HCT116 (cell line): Measurements from ENCODE around the gene SLC22A7. TPM values are rescaled to one million over a fixed set of nuclear protein-coding genes. Genes with fewer than 3 reads are reported as not detected.

ENCODE experiments used
- ATAC-seq: fragments of 200-7000 bp; cut with Tn5 transposase; 2 replicates; pipeline ENCODE4 v1.9.1; 2020; ENCODE audit warnings: mild to moderate bottlenecking, moderate library complexity
- BruUV-seq: library from RNA; stranded (reverse); fragments of 400-500 nt; replicated peaks from 2 replicates; lab custom pipeline; 2021; lab: Mats Ljungman, UMichigan
- CTCF ChIA-PET: fragments of 300-600 bp; sonication (Branson Sonifier 250); formaldehyde crosslinking; loops from one replicate; lab custom pipeline; 2021; ENCODE audit warnings: antibody characterized with exemption; lab: Charles Lee
- POLR2A ChIA-PET: fragments of 300-600, 350-600 bp; sonication (Branson Sonifier 250); formaldehyde crosslinking; loops from one replicate; lab custom pipeline; 2021; ENCODE audit warnings: antibody characterized with exemption; lab: Charles Lee
- RAD21 ChIA-PET, 2 experiments: fragments of 300-600 bp; sonication (Branson Sonifier 250); formaldehyde crosslinking; loops; one replicate each; lab custom pipeline; 2023; ENCODE audit warnings: low total read pairs in 2 of 2; ENCODE audit not compliant: uncharacterized antibody in 2 of 2, unreplicated experiment in 2 of 2, low non-redundant PET in 1 of 2; lab: Charles Lee
- DNase-seq: peaks from one replicate; pipeline ENCODE4 v3.0.0-alpha.2; 2010; ENCODE audit warnings: low read depth, low spot score
- H2AFZ ChIP-seq: fragments of 200-600 bp; shearing (Covaris generic), sonication (generic); 2 replicates; pipeline ENCODE4 v1.6.1; 2017; ENCODE audit warnings: low read depth, mixed run types, mixed read lengths, antibody characterized with exemption, low read length; ENCODE audit not compliant: poor library complexity, severe bottlenecking
- H3K27ac ChIP-seq: 2 replicates; pipeline ENCODE4 v1.5.1; 2012; ENCODE audit warnings: low read depth, low read length
- H3K27me3 ChIP-seq: fragments of 200-600 bp; sonication (generic); 2 replicates; pipeline ENCODE4 v1.6.1; 2016; ENCODE audit warnings: mixed run types, low read length, mixed read lengths; ENCODE audit not compliant: insufficient read depth
- H3K36me3 ChIP-seq, 2 experiments: fragments of 200-500 bp in 1 of 2; fragments of 200-600 bp in 1 of 2; sonication (Bioruptor generic) in 1 of 2; sonication (generic) in 1 of 2; 2 replicates each; pipeline versions ENCODE4 v1.5.1 to v1.6.1; 2014 to 2016; ENCODE audit warnings: low read length in 2 of 2, inconsistent platforms in 1 of 2, mixed read lengths in 1 of 2, mixed run types in 1 of 2; ENCODE audit not compliant: insufficient read depth in 2 of 2, control insufficient read depth in 1 of 2
- H3K4me1 ChIP-seq, 2 experiments: fragments of 200-600 bp in 1 of 2; sonication (generic) in 1 of 2; 2 replicates each; pipeline versions ENCODE4 v1.5.1 to v1.6.1; 2012 to 2017; ENCODE audit warnings: low read length in 2 of 2, inconsistent platforms in 1 of 2, mild to moderate bottlenecking in 1 of 2, mixed read lengths in 1 of 2, mixed run types in 1 of 2, moderate library complexity in 1 of 2; ENCODE audit not compliant: insufficient read depth in 2 of 2, control insufficient read depth in 1 of 2
- H3K4me2 ChIP-seq: fragments of 200-600 bp; sonication (generic); 2 replicates; pipeline ENCODE4 v1.6.1; 2017; ENCODE audit warnings: mixed run types, low read length, mixed read lengths
- H3K4me3 ChIP-seq, 2 experiments: fragments of 200-600 bp in 1 of 2; sonication (generic) in 1 of 2; replicated peaks in 1 of 2; 2 replicates each; pipeline ENCODE4 v1.5.1; 2011 to 2016; ENCODE audit warnings: low read length in 2 of 2, control low read depth in 1 of 2, low read depth in 1 of 2, mild to moderate bottlenecking in 1 of 2, mixed read lengths in 1 of 2, mixed run types in 1 of 2
- H3K79me2 ChIP-seq: fragments of 200-600 bp; sonication (generic); 2 replicates; pipeline ENCODE4 v1.6.1; 2017; ENCODE audit warnings: mild to moderate bottlenecking, mixed run types, low read length, moderate library complexity, mixed read lengths; ENCODE audit not compliant: insufficient read depth
- H3K9ac ChIP-seq: fragments of 200-600 bp; sonication (generic); 2 replicates; pipeline ENCODE4 v1.6.1; 2016; ENCODE audit warnings: low read length, mixed read lengths
- H3K9me2 ChIP-seq: fragments of 200-600 bp; sonication (generic), shearing (Covaris generic); 2 replicates; pipeline ENCODE4 v1.6.1; 2017; ENCODE audit warnings: mixed run types, mild to moderate bottlenecking, moderate library complexity; ENCODE audit not compliant: insufficient read depth
- H3K9me3 ChIP-seq, 2 experiments: fragments of 200-500 bp in 1 of 2; fragments of 200-600 bp in 1 of 2; sonication (Bioruptor generic) in 1 of 2; sonication (generic) in 1 of 2; 2 replicates each; pipeline ENCODE4 v1.6.1; 2014 to 2017; ENCODE audit warnings: low read length in 2 of 2, mixed read lengths in 2 of 2, inconsistent platforms in 1 of 2, low read depth in 1 of 2, mild to moderate bottlenecking in 1 of 2, mixed run types in 1 of 2, moderate library complexity in 1 of 2; ENCODE audit not compliant: control insufficient read depth in 1 of 2, insufficient read depth in 1 of 2
- H4K20me1 ChIP-seq: fragments of 200-600 bp; sonication (generic), shearing (Covaris generic); 2 replicates; pipeline ENCODE4 v1.6.1; 2017; ENCODE audit warnings: mixed run types, mild to moderate bottlenecking, moderate library complexity; ENCODE audit not compliant: insufficient read depth
- CBX3 ChIP-seq: IDR thresholded peaks from 2 replicates; pipeline ENCODE4 v1.6.1; 2012; ENCODE audit warnings: low read depth
- CTCF ChIP-seq, 3 experiments: fragments of 200-600 bp in 1 of 3; sonication (generic) in 1 of 3; IDR thresholded peaks in 2 of 3; conservative IDR thresholded peaks in 1 of 3; 2 replicates each; pipeline ENCODE4 v1.5.1; 2012 to 2017; ENCODE audit warnings: low read depth in 2 of 3, low read length in 2 of 3, antibody characterized with exemption in 1 of 3, borderline replicate concordance in 1 of 3, control low read depth in 1 of 3, mild to moderate bottlenecking in 1 of 3, mixed read lengths in 1 of 3, mixed run types in 1 of 3, moderate library complexity in 1 of 3; ENCODE audit not compliant: insufficient read depth in 1 of 3
- EZH2 ChIP-seq: fragments of 200-600 bp; sonication (generic); IDR thresholded peaks from 2 replicates; pipeline ENCODE4 v1.6.1; 2017; ENCODE audit warnings: antibody characterized with exemption, mixed run types
- JUND ChIP-seq: IDR thresholded peaks from 2 replicates; pipeline ENCODE4 v1.6.1; 2012
- POLR2AphosphoS5 ChIP-seq: IDR thresholded peaks from 2 replicates; pipeline ENCODE4 v1.6.1; 2011; ENCODE audit warnings: mild to moderate bottlenecking, low read depth, low read length, moderate library complexity
- RAD21 ChIP-seq: IDR thresholded peaks from 2 replicates; pipeline ENCODE4 v1.6.1; 2012; ENCODE audit warnings: low read depth, mild to moderate bottlenecking
- SIN3A ChIP-seq: IDR thresholded peaks from 2 replicates; pipeline ENCODE4 v1.6.1; 2012; ENCODE audit warnings: low read depth
- SRF ChIP-seq: IDR thresholded peaks from 2 replicates; pipeline ENCODE4 v1.6.1; 2012; ENCODE audit warnings: low read depth
- YY1 ChIP-seq: IDR thresholded peaks from 2 replicates; pipeline ENCODE4 v1.6.1; 2011; ENCODE audit warnings: low read length, low read depth, moderate library complexity, mild to moderate bottlenecking; ENCODE audit not compliant: insufficient replicate concordance; ENCODE audit errors: extremely low read depth
- intact Hi-C: fragments of 100-400 bp; cut with micrococcal nuclease; formaldehyde crosslinking; loops from 2 replicates; pipeline ENCODE4 v1.10.0; 2022
- total RNA-seq: library from RNA; stranded (reverse); gene quantifications from one replicate; pipeline ENCODE4 v1.2.1, GENCODE V29; 2021; ENCODE audit not compliant: unreplicated experiment

SLC22A7 gene
- total RNA-seq, 1 experiment from 2014 or later, result not detected

- Histone ChIP-seq H3K79me2 (no peaks in the 10 kb centered on the region), H3K36me3 (no peaks in the 10 kb centered on the region), H3K4me2 (no peak overlapping the region), H4K20me1 (no peaks in the 10 kb centered on the region), H3K9me3 (no peaks in the 10 kb centered on the region), H3K27me3 (no peaks in the 10 kb centered on the region), H3K4me3 (no peak overlapping the region), H3K27ac (no peak overlapping the region), H3K4me1 (no peaks in the 10 kb centered on the region), H2AFZ (peak overlapping the region; percentile 90), H3K9me2 (no peaks in the 10 kb centered on the region), H3K9ac (no peak overlapping the region)
- ChIA-PET CTCF (interaction anchor here (0.6 to 3.8 kb wide), 12 partner anchors 9 to 243 kb away, joined by 3 to 23 read pairs (median 4); partner anchors contain the start of genes DNPH1 and ZNF318), RAD21 (interaction anchor here in 1 of 2 experiments (1.1 to 1.3 kb wide), 2 partner anchors 71 to 233 kb away, joined by 3 read pairs; no protein-coding TSS in a partner anchor), POLR2A (no interaction called here)
- ATAC-seq, result peak; percentile 99
- BruUV-seq, result no TSS peak
- intact Hi-C loops, result loop anchor here (1.0 kb wide), 3 partner anchors 71 to 243 kb away; no protein-coding TSS in a partner anchor
- DNase-seq, result peak; percentile 51
- TF ChIP-seq RAD21 (peak; percentile 97), SIN3A (no peak), POLR2AphosphoS5 (0 out of 2 replicates have a peak, but pooled peaks have one; percentile 17), JUND (no peak), YY1 (peak; percentile 23), EZH2 (no peak), CBX3 (no peak), SRF (no peak), CTCF (IDR thresholded peaks at IDR 0.05 in 2 of 3, conservative IDR thresholded peaks at IDR 0.05 in 1 of 3; ENCODE audit: borderline replicate concordance in 1 of 3, insufficient read depth in 1 of 3, low read depth in 2 of 3, low read length in 2 of 3) (peak; percentile 86 to 91 (median 88))
Measured at GRCh38 chr6:43263314-43264178, 34.5 kb upstream of the SLC22A7 start.
